Fibroblast of mammary gland (primary cell): Measurements from ENCODE around the gene ZMYND11.
A peak's percentile ranks its signal among the peaks of the same experiment; 100 is the strongest.

Experiments used
- DNase-seq: peaks from one replicate; pipeline ENCODE4 v3.0.0-alpha.2; 2010; ENCODE audit warnings: low read depth
- H3K4me3 ChIP-seq: 2 replicates; pipeline ENCODE4 v1.5.1; 2011; ENCODE audit warnings: low read depth, mild to moderate bottlenecking, low read length, moderate library complexity; ENCODE audit not compliant: control insufficient read depth
- CTCF ChIP-seq: conservative IDR thresholded peaks from 2 replicates; pipeline ENCODE4 v1.5.1; 2011; ENCODE audit warnings: low read depth, low read length, inconsistent platforms; ENCODE audit not compliant: control insufficient read depth, insufficient read depth

Gene ZMYND11

DNA sequence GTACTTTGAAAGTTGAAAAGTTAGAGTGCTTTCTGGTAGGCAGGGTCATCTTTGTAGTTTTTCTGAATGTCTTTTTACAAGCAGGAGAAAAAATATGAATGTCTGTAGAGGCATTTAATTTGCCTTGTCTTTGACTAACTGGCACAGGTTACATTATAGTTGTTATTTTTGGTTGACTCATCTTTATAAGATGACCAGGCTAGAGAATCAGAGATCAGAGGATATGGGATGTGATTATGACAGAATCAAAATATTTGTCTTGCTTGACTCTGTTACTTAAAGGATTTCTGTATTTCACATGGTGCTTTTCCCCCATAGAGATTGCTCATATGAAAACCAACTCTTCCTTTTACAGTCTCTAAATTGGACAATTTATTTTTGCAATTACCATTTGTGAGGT lies 2.4 kb downstream of the ZMYND11 start:
- DNase-seq: peak; percentile 75
- no peak for TF ChIP-seq CTCF
- H3K4me3 ChIP-seq: no peak overlapping the region

- DNase-seq: no peak
- no peak for TF ChIP-seq CTCF
- H3K4me3 ChIP-seq: no peak overlapping the region
These were observed 7.1 kb downstream of the ZMYND11 start for GRCh38 chr10:142371-142770.

GRCh38 chr10:152915-153314 lies 17.7 kb downstream of the ZMYND11 start:
- TF ChIP-seq CTCF: no peak
- DNase-seq: no peak
- no peak overlapping the region for H3K4me3 ChIP-seq

GRCh38 chr10:154348-154747 lies 19.1 kb downstream of the ZMYND11 start:
- no peak for TF ChIP-seq CTCF
- H3K4me3 ChIP-seq: no peak overlapping the region
- DNase-seq: peak; percentile 73

DNA sequence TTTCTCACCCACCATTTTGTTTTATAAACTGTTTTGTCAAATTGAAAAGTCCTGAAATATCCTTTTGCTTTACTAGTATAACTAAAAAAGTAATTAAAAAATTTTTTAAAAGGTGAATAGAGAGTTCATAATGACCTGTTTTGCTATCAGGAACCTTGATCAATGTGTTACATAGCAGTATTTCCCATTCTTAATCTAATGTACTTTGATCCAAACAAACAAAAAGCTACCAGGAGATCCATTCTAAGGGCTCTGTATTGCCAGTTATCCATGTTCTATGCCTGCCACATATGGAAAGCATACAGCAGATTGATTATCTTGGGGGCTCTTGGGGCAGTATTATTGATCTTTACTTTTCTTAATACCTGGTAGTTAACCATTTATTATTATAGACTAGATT lies 32.1 kb downstream of the ZMYND11 start:
- no peak overlapping the region for H3K4me3 ChIP-seq
- DNase-seq: no peak
- TF ChIP-seq CTCF: no peak

GRCh38 chr10:173741-174140 lies 38.5 kb downstream of the ZMYND11 start:
- H3K4me3 ChIP-seq: no peak overlapping the region
- DNase-seq: no peak
- no peak for TF ChIP-seq CTCF

- no peak for TF ChIP-seq CTCF
- DNase-seq: no peak
- no peak overlapping the region for H3K4me3 ChIP-seq
These were observed 41.4 kb downstream of the ZMYND11 start for GRCh38 chr10:176677-177076.
